Measurements from ENCODE around the gene IQGAP1.

GRCh38 chr15:90519688-90520087 lies 131.6 kb downstream of the IQGAP1 start:
- TF ChIP-seq CTCF (IDR thresholded peaks at IDR 0.05; ENCODE audit: low read length) (no peak), EZH2 (IDR thresholded peaks at IDR 0.05; ENCODE audit: borderline replicate concordance, low read length) (no peak)

All from OCI-LY1 (cell line).